WERI-Rb-1 (cell line): ENCODE data around the gene CLEC11A.
A peak's percentile ranks its signal among the peaks of the same experiment; 100 is the strongest.

Source experiments
- DNase-seq: peaks from one replicate; pipeline ENCODE4 v3.0.0-alpha.2; 2020
- H3K27ac ChIP-seq: fragments of 250-450 bp; sonication (Bioruptor Pico); 2 replicates; pipeline ENCODE4 v1.5.1; 2020; ENCODE audit warnings: mild to moderate bottlenecking, moderate library complexity
- H3K27me3 ChIP-seq: fragments of 250-450 bp; sonication (Bioruptor Pico); 2 replicates; pipeline ENCODE4 v1.5.1; 2021; ENCODE audit warnings: mild to moderate bottlenecking, low read depth, moderate library complexity; ENCODE audit not compliant: insufficient read depth, severe bottlenecking
- H3K36me3 ChIP-seq: fragments of 250-450 bp; sonication (Bioruptor Pico); 2 replicates; pipeline ENCODE4 v1.5.1; 2020; ENCODE audit warnings: mild to moderate bottlenecking, moderate library complexity
- H3K4me3 ChIP-seq: 2 replicates; pipeline ENCODE4 v1.5.1; 2011; ENCODE audit warnings: low read depth, mild to moderate bottlenecking, control low read depth, low read length
- H3K9me3 ChIP-seq: fragments of 250-450 bp; sonication (Bioruptor Pico); 2 replicates; pipeline ENCODE4 v1.5.1; 2021; ENCODE audit warnings: mild to moderate bottlenecking, moderate library complexity; ENCODE audit not compliant: severe bottlenecking
- CTCF ChIP-seq: IDR thresholded peaks from 2 replicates; pipeline ENCODE4 v1.5.1; 2011; ENCODE audit warnings: low read depth, mild to moderate bottlenecking, control low read depth, inconsistent platforms, low read length

The CLEC11A gene

GRCh38 chr19:50723735-50724521 is 764 bp downstream of the CLEC11A start:
- peak overlapping the region; percentile 57 for H3K27ac ChIP-seq
- DNase-seq = no peak

GRCh38 chr19:50724522-50725217 is 1.5 kb downstream of the CLEC11A start:
- TF ChIP-seq CTCF = peak; percentile 82
- peak overlapping the region; percentile 85 for H3K4me3 ChIP-seq
- DNase-seq = peak; percentile 100
- H3K9me3 ChIP-seq = no peaks in the 10 kb centered on the region
- H3K27ac ChIP-seq = peak overlapping the region; percentile 79
- no peaks in the 10 kb centered on the region for H3K36me3 ChIP-seq
- H3K27me3 ChIP-seq = no peaks in the 10 kb centered on the region

More at GRCh38 chr19:50723735-50724521, 764 bp downstream of the CLEC11A start:
- no peaks in the 10 kb centered on the region for H3K27me3 ChIP-seq
- H3K36me3 ChIP-seq = no peaks in the 10 kb centered on the region
- H3K9me3 ChIP-seq = no peaks in the 10 kb centered on the region
- TF ChIP-seq CTCF = no peak
- H3K4me3 ChIP-seq = peak overlapping the region; percentile 64

GRCh38 chr19:50725218-50725910 is 2.2 kb downstream of the CLEC11A start:
- H3K9me3 ChIP-seq = no peaks in the 10 kb centered on the region
- peak overlapping the region; percentile 79 for H3K27ac ChIP-seq
- no peaks in the 10 kb centered on the region for H3K27me3 ChIP-seq
- H3K36me3 ChIP-seq = no peaks in the 10 kb centered on the region
- H3K4me3 ChIP-seq = peak overlapping the region; percentile 85
- DNase-seq = no peak
- TF ChIP-seq CTCF = no peak

- Histone ChIP-seq H3K27ac (no peak overlapping the region), H3K4me3 (peak overlapping the region; percentile 85)
Observed at GRCh38 chr19:50725911-50726230, 2.7 kb downstream of the CLEC11A start.

More at GRCh38 chr19:50725911-50726230, 2.7 kb downstream of the CLEC11A start:
- no peaks in the 10 kb centered on the region for H3K27me3 ChIP-seq
- DNase-seq = no peak
- TF ChIP-seq CTCF = no peak
- H3K36me3 ChIP-seq = no peaks in the 10 kb centered on the region
- H3K9me3 ChIP-seq = no peaks in the 10 kb centered on the region
